OCI-LY7 (cell line): ENCODE results near the gene CLDN8.

Source experiments
- CTCF ChIP-seq: fragments of 200-600 bp; sonication (generic); conservative IDR thresholded peaks from 2 replicates; pipeline ENCODE4 v1.5.1; 2014; ENCODE audit warnings: mild to moderate bottlenecking, antibody characterized with exemption, low read length, moderate library complexity, mixed read lengths
- EZH2phosphoT487 ChIP-seq: fragments of 200-600 bp; sonication (generic); IDR thresholded peaks from 2 replicates; pipeline ENCODE4 v1.6.1; 2018; ENCODE audit warnings: low read depth, borderline replicate concordance, mild to moderate bottlenecking, mixed run types, antibody characterized with exemption, low read length, moderate library complexity, mixed read lengths

- TF ChIP-seq CTCF: no peak
- no peak for TF ChIP-seq EZH2phosphoT487
Measured at GRCh38 chr21:30164796-30165195, 51.1 kb downstream of the CLDN8 start.
